Prostate gland (tissue), 2 donors: ENCODE measurements around the gene TRAPPC3. TPM values are rescaled to one million over a fixed set of nuclear protein-coding genes. Genes with fewer than 3 reads are reported as not detected.

ENCODE experiments used
- DNase-seq: peaks from one replicate; pipeline ENCODE4 v3.0.0-alpha.2; 2019; ENCODE audit warnings: low spot score
- H3K27ac ChIP-seq, 2 donors: fragments of 200-600 bp; sonication (generic); 2 replicates each; pipeline ENCODE4 v1.5.1; 2017 to 2019
- H3K27me3 ChIP-seq: fragments of 200-600 bp; sonication (generic); replicated peaks from 2 replicates; pipeline ENCODE4 v1.5.1; 2019; ENCODE audit not compliant: insufficient read depth
- H3K36me3 ChIP-seq, 2 donors: fragments of 200-600 bp; sonication (generic); 1 replicate in 1 of 2; 2 replicates in 1 of 2; pipeline versions ENCODE4 v1.5.1 to v1.8.1; 2017 to 2019
- H3K4me1 ChIP-seq: fragments of 200-600 bp; sonication (generic); replicated peaks from 2 replicates; pipeline ENCODE4 v1.5.1; 2019
- H3K4me3 ChIP-seq, 2 donors: fragments of 200-600 bp; sonication (generic); 2 replicates each; pipeline ENCODE4 v1.5.1; 2017 to 2019
- H3K9me3 ChIP-seq: fragments of 200-600 bp; sonication (generic); 2 replicates; pipeline ENCODE4 v1.5.1; 2017
- POLR2A ChIP-seq: fragments of 450-650 bp; IDR thresholded peaks from one replicate; pipeline ENCODE4 v1.6.1; 2016; ENCODE audit warnings: antibody characterized with exemption, mild to moderate bottlenecking
- POLR2AphosphoS5 ChIP-seq: sonication (generic); formaldehyde crosslinking; IDR thresholded peaks from one replicate; pipeline ENCODE4 v1.6.1; 2017; ENCODE audit warnings: antibody characterized with exemption
- whole genome bisulfite sequencing: methylation state at CpG from one replicate; pipeline ENCODE4 v1.1.5; 2018; 5-methylcytosine and 5-hydroxymethylcytosine counted together
- intact Hi-C: fragments of 100-400 bp; cut with DNase I; formaldehyde crosslinking; loops from one replicate; pipeline ENCODE4 v1.14.2; 2022
- total RNA-seq, 2 donors: library from RNA; depleted of rRNA; stranded (reverse); fragments of >200 nt; gene quantifications; one replicate each; pipeline ENCODE4 v1.1.0, GENCODE V29; 2016
- TF ChIP-seq, protein P1 (sequence below), 4 experiments: fragments of 200-600 bp in 2 of 4; fragments of 450-650 bp in 2 of 4; sonication (generic) in 2 of 4; IDR thresholded peaks; 1 replicate in 3 of 4; 2 replicates in 1 of 4; pipeline ENCODE4 v1.5.1; 2016 to 2019; ENCODE audit warnings: antibody characterized with exemption in 4 of 4, mild to moderate bottlenecking in 2 of 4, moderate library complexity in 2 of 4

TRAPPC3 gene
- total RNA-seq, 2 donors from 2014 or later = 90.0 to 92.5 TPM

DNA sequence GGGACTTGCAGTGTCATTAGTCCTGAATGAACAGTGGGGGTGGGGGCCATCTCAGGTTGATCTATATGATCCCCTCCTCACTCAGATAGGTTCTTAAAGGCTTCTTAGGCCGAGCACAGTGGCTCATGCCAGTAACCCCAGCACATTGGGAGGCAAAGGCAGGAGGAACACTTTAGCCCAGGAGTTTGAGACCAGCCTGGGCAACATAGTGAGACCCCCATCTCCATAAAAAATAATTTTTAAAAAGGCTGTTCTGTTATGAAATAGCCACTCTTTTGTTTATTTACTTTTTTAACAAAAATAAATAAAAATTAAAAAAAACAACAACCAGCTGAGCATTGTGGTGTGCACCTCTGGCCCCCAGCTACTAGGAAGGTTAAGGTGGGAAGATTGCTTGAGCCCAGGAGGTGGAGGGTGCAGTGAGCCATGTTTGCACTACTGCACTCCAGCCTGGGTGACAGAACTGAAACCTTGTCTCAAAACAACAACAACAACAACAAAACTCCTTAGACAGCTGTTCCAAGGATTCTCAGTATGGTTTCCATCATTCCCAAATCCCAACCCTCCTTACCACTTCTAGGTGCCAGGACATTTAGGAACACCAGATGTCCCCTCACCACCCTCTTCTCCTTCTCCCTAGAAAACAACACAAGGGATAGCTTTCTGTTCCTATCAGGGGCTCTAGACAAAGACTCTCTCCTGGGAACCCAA, 2.0 kb upstream of the TRAPPC3 start:
- peaks cover 26% of the 10 kb centered on the region for H3K4me1 ChIP-seq
- H3K27me3 ChIP-seq = no peaks in the 10 kb centered on the region
- no peaks in the 10 kb centered on the region for H3K36me3 ChIP-seq
- H3K4me3 ChIP-seq = no peak overlapping the region
- DNase-seq = no peak
- no peaks in the 10 kb centered on the region for H3K9me3 ChIP-seq
- TF ChIP-seq, protein P1, sequence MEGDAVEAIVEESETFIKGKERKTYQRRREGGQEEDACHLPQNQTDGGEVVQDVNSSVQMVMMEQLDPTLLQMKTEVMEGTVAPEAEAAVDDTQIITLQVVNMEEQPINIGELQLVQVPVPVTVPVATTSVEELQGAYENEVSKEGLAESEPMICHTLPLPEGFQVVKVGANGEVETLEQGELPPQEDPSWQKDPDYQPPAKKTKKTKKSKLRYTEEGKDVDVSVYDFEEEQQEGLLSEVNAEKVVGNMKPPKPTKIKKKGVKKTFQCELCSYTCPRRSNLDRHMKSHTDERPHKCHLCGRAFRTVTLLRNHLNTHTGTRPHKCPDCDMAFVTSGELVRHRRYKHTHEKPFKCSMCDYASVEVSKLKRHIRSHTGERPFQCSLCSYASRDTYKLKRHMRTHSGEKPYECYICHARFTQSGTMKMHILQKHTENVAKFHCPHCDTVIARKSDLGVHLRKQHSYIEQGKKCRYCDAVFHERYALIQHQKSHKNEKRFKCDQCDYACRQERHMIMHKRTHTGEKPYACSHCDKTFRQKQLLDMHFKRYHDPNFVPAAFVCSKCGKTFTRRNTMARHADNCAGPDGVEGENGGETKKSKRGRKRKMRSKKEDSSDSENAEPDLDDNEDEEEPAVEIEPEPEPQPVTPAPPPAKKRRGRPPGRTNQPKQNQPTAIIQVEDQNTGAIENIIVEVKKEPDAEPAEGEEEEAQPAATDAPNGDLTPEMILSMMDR (IDR thresholded peaks at IDR 0.05) = no peak
- no peak for TF ChIP-seq POLR2AphosphoS5
- peak; percentile 8 for TF ChIP-seq POLR2A
- WGBS = 6% methylated on average over 1 of the region's 1 CpG
- peak overlapping the region; percentile 93 to 98 for H3K27ac ChIP-seq
- intact Hi-C loops = loop anchor here (2.0 kb wide), 1 partner anchor 134 kb away; no protein-coding TSS in a partner anchor

DNA sequence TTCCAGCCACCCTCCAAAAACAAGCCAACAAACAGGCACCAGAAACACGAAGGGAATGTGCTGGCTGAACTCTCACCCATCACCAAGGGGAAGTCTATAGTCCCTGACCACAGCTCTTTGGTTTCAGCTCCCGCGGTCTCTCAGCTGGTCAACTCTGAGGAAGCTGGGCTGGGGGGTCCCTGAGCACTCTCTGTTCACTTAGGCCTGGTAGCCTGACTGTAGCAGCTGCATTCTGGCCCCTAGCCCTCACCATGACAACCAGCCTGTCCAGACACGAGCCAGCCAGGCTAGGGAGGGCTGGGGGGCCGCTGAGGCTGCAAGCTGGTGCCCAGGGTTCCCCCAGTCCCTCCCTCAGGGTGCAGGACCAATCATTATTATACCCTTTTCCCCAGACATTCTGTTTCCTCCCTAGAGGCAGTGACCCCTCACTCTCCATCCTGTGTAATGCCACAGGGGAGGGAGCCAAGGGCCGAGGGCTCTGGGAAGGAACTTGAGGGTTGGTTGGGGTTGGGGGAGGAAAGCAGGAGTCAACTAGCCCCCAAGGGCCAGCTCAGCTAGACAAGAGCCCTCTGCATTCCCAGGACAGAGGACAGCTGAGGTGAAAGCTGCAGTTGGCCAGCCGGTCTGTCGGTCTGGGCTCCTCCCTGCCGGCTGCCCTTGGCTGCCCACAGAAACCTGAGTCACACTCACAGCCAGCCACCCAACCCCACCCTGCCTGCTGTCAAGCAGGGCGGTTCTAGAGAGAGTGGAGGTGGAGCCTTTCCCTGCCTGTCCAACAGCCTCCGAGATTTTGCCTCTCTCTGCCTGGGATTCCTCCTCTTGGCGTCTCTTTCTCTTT, 1.2 kb upstream of the TRAPPC3 start:
- Histone ChIP-seq H3K27me3 (no peaks in the 10 kb centered on the region), H3K27ac (peak overlapping the region; percentile 93 to 98), H3K4me1 (peaks cover 26% of the 10 kb centered on the region), H3K36me3 (no peaks in the 10 kb centered on the region), H3K4me3 (no peak overlapping the region), H3K9me3 (no peaks in the 10 kb centered on the region)
- DNase-seq = peak; percentile 96
- intact Hi-C loops = loop anchor here (1.0 to 2.0 kb wide), 2 partner anchors 38 to 134 kb away; no protein-coding TSS in a partner anchor
- WGBS = 9% methylated on average over 12 of the region's 12 CpGs
- TF ChIP-seq POLR2AphosphoS5 = peak; percentile 99
- TF ChIP-seq, protein P1 (IDR thresholded peaks at IDR 0.05) = peak in 1 of 4 experiments; percentile 39
- peak; percentile 88 for TF ChIP-seq POLR2A

DNA sequence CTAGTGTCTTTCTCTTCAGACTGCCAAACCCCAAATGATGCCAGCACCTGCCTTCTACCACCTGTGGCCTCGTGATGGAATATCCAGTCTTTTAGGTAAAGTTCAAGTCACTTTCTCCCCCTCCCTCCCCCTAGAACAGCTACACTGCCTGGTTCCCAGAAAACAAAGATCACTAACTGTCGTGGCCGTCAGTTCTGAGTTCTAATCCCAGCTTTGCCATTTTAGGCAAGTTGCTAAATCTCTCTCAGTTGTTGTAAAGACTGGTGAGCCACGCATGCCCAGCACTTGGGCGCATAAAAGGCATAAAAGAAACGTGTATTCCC, 648 bp upstream of the TRAPPC3 start:
- no peak for DNase-seq
- intact Hi-C loops = loop anchor here (1.0 to 10.0 kb wide), 4 partner anchors 38 to 275 kb away; partner anchors contain the start of gene THRAP3
- H3K9me3 ChIP-seq = no peaks in the 10 kb centered on the region
- no peaks in the 10 kb centered on the region for H3K27me3 ChIP-seq
- H3K4me3 ChIP-seq = no peak overlapping the region
- peaks cover 21% of the 10 kb centered on the region for H3K4me1 ChIP-seq
- WGBS = 24% methylated on average over 6 of the region's 6 CpGs
- TF ChIP-seq POLR2AphosphoS5 = no peak
- no peak for TF ChIP-seq POLR2A
- TF ChIP-seq, protein P1 (IDR thresholded peaks at IDR 0.05) = no peak
- H3K36me3 ChIP-seq = no peaks in the 10 kb centered on the region
- H3K27ac ChIP-seq = peak overlapping the region; percentile 93 to 98

DNA sequence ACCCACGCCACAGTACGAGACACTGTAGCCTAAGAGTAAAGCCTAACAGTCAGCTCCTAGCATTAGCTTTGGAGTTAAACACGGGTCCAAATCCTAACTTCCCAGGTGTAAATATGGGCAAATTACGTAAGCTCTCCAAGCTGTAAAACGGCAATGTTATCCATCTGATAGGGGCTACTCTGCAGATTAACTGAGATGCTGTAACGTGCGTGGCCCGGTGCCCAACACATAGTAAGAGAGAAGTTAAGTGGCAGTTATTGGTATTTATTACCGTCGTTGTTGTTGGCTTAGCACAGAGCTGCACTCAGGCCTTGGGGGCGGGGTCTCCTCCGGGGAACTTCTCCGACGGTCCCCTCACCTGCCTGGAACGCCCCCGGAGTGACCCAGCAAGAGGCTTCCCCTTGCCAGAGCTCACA, 457 bp downstream of the TRAPPC3 start:
- no peaks in the 10 kb centered on the region for H3K9me3 ChIP-seq
- 2% methylated on average over 16 of the region's 16 CpGs for WGBS
- no peaks in the 10 kb centered on the region for H3K27me3 ChIP-seq
- H3K27ac ChIP-seq = peak overlapping the region; percentile 93 to 98
- peaks cover 20% of the 10 kb centered on the region for H3K4me1 ChIP-seq
- peak overlapping the region; percentile 75 to 84 for H3K4me3 ChIP-seq
- TF ChIP-seq POLR2A (no peak), POLR2AphosphoS5 (no peak)
- TF ChIP-seq, protein P1 (IDR thresholded peaks at IDR 0.05) = no peak
- intact Hi-C loops = loop anchor here (1.0 to 10.0 kb wide), 2 partner anchors 75 to 276 kb away; partner anchors contain the start of gene THRAP3
- DNase-seq = no peak
- H3K36me3 ChIP-seq = no peaks in the 10 kb centered on the region
